M059J (cell line): ENCODE results near the gene HIVEP3. TPM values are rescaled to one million over a fixed set of nuclear protein-coding genes. Genes with fewer than 3 reads are reported as not detected.
A peak's percentile ranks its signal among the peaks of the same experiment; 100 is the strongest.

Experiments used
- DNase-seq: peaks from one replicate; pipeline ENCODE4 v3.0.0-alpha.2; 2012; ENCODE audit warnings: low read depth
- total RNA-seq: library from RNA; depleted of rRNA; stranded (reverse); fragments of >200 nt; shearing (Covaris generic); gene quantifications from 2 replicates; pipeline ENCODE4 v1.2.3, GENCODE V29; 2014

HIVEP3 gene
- total RNA-seq, 1 experiment from 2014 or later = 4.2 TPM

- DNase-seq = no peak
Observed at GRCh38 chr1:41519667-41520066, 399.1 kb downstream of the HIVEP3 start.

GRCh38 chr1:41518471-41518870, 400.3 kb downstream of the HIVEP3 start:
- no peak for DNase-seq

GRCh38 chr1:41517062-41517438, 401.7 kb downstream of the HIVEP3 start:
- DNase-seq = no peak

GRCh38 chr1:41516168-41517061, 402.3 kb downstream of the HIVEP3 start:
- DNase-seq = peak; percentile 79

GRCh38 chr1:41515778-41516167, 402.9 kb downstream of the HIVEP3 start:
- no peak for DNase-seq

GRCh38 chr1:41515131-41515678, 403.5 kb downstream of the HIVEP3 start:
- DNase-seq = peak; percentile 96

DNA sequence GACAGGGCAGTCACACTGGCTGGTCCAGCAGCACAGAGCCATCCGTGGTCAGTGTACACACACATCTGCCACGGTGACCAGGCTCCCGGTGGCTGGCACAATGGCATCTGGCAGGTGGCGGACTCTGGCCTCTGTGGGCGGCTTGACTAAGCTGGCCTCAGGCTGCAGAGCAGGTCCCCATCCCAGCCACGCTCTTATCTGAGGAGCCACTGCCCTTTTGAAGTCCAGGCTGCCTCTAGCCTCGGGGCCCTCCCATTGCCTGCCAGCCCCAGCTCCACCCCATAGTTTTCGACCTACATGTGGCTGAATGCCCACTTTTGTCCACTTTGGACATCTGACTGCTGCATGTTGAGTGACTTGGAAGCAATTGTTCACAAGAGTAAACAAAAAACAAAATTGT, 404.3 kb downstream of the HIVEP3 start:
- peak; percentile 89 for DNase-seq

GRCh38 chr1:41513383-41513735, 405.4 kb downstream of the HIVEP3 start:
- no peak for DNase-seq

DNA sequence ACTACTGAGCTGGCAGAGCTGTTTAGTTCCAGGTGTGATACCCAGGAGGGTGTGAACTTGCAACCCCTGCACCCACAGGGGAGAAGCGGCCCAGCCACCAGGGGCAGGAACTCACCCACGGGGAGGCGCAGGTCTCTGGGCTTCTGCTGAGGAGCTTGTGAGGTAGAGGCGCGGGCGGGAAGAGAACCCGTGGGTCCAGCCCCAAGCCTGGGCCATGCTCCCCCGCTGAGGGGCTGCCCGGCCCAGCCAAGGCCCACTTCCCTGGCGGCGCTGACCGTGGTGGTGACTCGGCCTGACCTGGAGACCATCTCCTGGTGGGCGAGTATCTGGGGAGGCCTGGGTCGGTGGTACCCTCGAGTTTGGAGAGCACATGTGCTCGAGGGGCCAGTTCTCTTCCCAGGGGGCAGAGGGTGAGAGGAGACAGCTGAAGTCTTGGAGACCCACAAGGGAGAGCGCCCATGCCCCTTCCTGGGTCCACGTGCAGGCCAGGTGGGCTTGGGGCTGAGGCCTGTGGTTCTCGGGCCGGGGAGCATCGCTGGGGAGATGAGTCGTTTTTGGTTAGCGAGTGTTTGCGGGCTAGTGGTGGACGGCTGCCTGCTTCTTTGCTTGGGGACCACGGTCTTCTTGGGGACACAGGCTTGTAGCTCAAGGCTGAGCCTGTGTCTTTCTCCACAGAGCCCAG, 405.9 kb downstream of the HIVEP3 start:
- no peak for DNase-seq

GRCh38 chr1:41511239-41511540, 407.5 kb downstream of the HIVEP3 start:
- DNase-seq = no peak

DNA sequence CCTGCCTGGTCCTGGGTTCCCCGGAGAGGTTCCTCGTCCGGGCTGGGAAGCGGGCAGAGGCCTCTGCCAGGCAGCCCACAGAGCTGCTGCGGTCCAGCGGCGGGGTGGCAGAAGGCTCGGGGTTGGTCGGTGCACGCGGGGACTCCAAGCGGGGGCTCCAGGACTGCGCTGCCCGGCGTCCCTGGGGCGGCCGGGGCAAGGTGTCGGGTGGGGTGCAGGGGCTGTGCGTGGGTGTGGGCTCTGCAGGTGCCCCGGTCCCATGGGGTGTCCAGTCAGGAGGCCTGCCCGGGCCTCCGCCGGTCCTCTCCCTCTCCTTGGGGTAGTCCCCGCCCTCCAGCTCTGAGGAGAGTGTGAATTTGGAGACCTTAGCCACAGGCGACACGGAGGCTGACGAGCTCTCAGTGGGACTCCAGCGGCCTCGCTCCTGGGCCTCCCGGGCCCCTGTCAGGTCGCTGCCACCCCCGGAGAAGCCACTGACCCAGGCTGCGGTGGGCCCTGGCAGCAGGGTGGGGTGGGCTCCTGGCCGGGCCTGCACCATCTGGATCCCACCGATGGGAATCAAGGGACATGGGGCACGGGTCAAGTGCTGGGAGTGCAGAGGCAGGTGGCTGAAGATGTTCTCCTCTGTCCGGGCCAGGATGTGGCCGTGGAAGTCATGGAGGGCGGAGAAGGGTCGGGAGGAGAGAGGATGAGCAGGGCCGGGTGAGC, 408.0 kb downstream of the HIVEP3 start:
- DNase-seq = no peak

DNA sequence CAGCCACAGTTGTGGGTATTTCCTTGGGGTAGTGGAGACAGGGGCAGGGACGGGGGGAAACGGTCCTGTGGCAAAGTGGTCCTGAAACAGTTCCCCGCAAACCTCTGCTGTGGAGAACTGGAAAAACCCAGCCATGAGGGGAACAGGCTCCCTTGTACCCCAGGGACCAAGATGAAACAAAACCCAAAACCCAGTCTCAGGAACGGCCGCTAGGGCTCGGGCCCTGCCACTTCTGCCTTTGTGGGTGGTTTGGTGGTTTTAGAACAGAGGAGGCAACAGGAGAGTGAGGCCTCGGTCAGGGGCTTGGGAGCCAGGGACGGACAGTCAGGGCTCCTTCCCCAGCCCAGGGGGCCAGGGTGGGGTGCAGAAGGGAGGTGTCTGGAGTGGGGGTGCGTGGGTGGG, 409.5 kb downstream of the HIVEP3 start:
- DNase-seq = no peak

GRCh38 chr1:41508290-41508689, 410.4 kb downstream of the HIVEP3 start:
- no peak for DNase-seq

- no peak for DNase-seq
Observed at GRCh38 chr1:41507836-41508235, 410.9 kb downstream of the HIVEP3 start.

- DNase-seq = no peak
Observed at GRCh38 chr1:41507110-41507720, 411.5 kb downstream of the HIVEP3 start.

GRCh38 chr1:41504114-41505035, 414.3 kb downstream of the HIVEP3 start:
- peak; percentile 67 for DNase-seq

DNA sequence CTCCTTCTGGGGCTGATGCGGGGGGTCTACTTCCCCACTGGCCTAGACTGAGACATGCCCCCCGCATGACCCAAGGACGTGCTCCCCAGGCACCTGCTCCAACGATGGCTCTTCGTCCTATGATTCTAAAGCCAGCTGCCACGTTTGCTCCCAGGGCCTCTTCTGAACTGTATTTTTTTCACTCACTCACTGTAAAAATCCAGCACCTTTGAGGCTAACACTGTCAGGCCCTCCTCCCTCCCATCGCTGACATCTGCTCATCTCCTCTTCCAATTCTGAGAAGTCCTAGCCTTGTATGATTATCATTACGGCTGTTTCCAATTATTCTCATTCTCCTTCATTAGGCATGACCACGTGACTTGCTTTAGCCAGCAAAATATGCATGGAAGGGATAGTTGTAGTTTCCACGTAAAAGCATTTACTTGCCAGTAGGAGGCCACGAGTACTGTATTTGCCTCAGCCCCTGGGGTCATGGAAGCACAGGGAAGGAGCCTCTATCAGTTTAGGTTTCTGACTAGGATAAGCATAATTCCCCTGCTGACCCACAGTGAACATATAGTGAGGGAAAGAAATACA, 415.1 kb downstream of the HIVEP3 start:
- no peak for DNase-seq

DNA sequence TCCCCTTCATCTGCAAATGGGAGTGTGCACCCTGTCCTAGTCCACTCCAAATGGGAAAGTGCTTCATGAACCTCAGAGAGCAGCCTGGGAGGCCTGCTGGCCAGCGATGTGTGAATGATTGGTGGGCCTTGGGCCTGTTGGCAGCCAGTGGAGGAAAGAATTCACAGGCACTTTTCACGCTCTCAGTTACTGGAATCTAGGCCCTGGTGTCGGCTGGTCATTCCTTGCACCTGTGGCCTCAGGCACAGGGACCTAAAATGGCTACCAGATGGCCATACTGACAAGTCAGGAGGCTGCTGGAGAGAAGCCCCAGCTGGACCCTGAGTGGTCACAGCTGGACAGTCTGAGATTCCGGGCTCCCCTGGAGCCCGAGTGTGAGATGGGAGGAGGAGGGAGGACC, 415.8 kb downstream of the HIVEP3 start:
- peak; percentile 60 for DNase-seq

DNA sequence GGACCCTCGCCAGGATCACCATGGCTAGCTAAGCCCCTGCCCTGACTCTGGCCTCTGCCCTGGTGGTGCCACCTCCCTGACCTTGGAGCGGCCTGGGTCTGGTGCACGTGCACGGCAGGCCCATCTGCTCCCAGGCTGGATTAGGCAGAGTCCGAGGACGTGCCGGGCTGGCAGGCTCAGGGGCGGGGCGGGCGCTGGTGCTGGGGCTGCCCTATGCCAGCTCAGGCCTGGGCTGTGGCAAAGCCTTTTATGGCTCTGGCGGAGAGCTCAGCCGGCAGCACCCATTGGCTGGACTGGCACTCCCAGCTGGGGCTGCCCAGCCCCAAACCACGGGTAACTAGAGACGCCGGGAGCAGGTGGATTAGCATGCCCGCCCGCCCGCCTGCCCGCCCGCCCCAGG, 417.1 kb downstream of the HIVEP3 start:
- no peak for DNase-seq

DNA sequence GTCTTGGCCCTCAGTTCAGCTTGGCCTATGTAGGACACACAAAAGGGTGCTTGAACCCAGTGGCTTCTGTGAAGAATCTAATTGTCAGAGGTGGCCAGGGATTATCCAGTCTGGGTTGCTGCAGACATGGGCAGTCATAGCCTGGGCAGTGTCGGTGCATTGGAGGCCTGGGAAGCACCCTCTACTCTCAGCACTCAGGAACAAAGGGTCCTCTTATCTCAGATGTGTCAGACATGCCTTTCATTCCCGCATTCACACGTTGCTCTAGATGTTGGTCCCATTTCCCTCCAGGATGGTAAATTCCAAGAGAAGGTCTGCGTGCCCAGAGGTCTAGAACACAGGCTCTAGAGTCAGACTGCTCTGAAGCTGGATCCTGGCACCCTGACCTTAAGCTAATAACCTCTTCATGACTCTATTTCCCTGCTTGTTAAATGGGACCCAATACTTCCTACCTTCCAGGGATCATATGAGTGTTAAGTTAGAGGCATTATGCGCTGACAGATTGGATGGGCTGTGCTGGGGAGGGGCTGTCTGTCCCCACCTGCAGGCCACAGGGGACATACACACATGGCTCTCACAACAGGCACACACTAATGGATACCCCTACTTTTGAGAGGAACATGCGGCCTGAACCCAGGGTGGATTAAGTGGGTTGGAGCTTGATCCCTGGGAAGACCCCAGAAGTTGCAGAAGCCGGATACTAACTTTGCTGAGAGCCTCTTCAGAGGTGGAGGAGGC, 417.8 kb downstream of the HIVEP3 start:
- no peak for DNase-seq
